DMS153 treated with DMSO at 0.1 percent for 48 hours (cell line): Measurements from ENCODE around the gene SYTL3.
"Not testable (repeated sequence)": the region's sequence is repeated elsewhere in the genome, so short reads cannot be mapped to it uniquely, and the experiment has no call there.

Experiments
- DNase-seq: peaks from one replicate; lab custom pipeline; 2025; ENCODE audit not compliant: unreplicated experiment; lab: John Stamatoyannopoulos, UW

Gene SYTL3, protein sequence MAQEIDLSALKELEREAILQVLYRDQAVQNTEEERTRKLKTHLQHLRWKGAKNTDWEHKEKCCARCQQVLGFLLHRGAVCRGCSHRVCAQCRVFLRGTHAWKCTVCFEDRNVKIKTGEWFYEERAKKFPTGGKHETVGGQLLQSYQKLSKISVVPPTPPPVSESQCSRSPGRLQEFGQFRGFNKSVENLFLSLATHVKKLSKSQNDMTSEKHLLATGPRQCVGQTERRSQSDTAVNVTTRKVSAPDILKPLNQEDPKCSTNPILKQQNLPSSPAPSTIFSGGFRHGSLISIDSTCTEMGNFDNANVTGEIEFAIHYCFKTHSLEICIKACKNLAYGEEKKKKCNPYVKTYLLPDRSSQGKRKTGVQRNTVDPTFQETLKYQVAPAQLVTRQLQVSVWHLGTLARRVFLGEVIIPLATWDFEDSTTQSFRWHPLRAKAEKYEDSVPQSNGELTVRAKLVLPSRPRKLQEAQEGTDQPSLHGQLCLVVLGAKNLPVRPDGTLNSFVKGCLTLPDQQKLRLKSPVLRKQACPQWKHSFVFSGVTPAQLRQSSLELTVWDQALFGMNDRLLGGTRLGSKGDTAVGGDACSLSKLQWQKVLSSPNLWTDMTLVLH

DNA sequence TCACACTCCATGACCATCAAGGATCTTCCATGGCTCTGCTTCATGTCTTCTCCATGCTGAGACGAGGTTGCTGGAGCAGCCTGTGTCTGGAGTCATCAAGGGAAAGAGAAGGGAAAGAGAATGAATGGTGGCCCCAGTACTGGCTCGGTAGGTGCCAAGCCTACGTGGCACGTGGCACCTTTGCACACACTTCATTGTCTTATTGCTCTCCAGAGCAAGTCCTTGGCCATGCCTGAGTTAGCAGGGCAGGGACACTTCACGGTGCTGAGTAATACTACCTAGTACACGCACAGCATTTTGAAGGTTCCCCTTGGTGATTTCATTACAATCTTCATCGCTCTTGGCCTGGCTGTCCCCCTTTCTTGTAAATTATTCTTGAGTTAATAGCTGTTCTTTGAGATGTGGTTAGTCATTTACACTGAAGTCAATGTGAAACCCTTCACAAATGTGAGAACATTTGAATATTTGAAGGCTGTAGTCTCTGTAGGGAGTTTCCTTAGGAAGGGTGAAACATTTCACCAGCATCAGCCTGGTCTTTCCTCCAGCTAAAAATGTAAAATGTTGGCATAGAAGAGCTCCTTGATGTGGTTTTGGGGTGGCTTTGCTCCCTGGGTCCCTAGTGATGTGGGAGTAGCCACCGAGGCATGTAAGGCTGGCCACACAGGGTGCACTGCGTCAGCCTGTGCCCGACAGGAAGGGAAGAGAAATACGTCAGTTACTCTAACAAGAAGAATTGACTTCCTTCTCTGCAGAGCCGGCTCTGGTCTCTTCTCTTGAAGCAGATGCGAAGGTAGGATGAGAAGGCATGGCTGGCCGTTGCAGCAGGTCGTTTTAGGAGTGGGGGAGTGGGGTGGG lies at the start of gene SYTL3:
Gene SYTL3 (plus strand): TSS at position 766 of the 855 bp plus-strand sequence. CDS start 13,215 bp downstream, outside the sequence.
- no peak for DNase-seq

GRCh38 chr6:158603261-158604047 lies 46.4 kb upstream of the SYTL3 start:
- no peak for DNase-seq

GRCh38 chr6:158604048-158604406 lies 45.8 kb upstream of the SYTL3 start:
- no peak for DNase-seq

GRCh38 chr6:158605266-158605878 lies 44.5 kb upstream of the SYTL3 start:
- DNase-seq, result peak; percentile 12

DNA sequence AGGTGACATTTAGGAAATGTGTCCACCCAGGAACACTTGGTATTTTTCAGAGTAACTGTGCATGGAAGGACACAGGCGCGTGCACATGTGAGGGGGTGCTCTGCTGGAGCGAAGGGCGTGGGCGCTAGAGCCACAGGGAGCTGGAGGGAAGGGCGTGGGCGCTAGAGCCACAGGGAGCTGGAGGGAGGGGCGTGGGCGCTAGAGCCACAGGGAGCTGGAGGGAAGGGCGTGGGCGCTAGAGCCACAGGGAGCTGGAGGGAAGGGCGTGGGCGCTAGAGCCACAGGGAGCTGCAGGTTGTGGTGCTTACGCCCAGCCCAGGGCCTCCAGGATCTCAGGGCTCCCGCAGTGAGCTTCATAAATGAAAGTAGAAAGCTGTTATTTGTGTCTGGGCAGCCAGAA lies 43.8 kb upstream of the SYTL3 start:
- DNase-seq, result not testable (repeated sequence)

DNA sequence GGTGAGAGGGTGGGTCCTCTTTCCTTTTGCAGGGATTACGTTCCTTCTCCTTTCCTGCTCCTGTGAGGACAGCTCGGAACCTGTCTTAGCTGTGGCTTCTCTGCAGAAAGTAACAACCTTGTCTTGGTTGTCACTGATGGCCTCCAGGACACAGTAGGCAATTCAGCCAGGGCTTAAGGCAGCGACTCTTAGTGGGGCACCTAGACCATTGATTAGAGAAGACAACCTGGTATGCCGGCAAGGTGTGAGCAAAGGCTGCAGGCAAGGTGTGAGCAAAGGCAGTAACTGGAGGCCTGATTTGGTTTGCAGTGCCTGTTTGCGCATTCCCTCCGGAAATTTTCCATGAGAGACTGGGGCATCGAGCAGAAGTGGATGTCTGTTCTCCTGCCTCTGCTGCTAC lies 42.9 kb upstream of the SYTL3 start:
- DNase-seq, result no peak

DNA sequence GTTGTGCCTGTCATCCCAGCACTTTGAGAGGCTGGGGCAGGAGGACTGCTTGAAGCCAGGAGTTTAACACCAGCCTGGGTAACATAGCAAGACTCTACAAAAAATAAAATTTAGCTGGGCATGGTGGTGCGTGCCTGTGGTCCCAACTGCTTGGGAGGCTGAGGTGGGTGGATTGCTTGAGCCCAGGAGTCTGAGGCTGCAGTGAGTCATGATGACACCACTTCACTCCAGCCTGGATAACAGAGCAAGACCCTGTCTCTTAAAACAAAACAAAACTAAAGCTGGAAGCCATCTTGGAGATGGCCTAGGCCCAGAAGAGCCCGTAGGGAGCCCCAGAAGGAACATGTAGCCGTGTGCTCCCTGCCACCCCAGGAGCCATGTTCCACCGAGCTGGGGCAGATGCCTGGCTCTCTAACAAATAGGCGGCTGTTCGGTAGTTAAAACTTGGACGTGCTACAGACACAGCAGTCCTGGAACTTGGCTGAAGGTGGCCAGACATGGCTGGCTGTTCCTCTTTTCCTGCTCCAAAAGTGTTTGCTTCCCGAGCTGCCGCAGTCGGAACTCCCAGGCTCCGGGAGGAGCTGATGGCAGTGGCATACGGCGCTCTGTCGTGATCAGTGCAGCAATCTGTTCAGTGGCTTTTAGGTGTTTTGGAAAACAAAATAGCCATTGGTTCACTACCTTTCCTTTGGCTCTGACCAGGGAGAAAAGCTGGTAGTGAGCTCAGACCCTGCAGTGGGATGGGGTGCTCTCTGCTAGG lies 42.3 kb upstream of the SYTL3 start:
- DNase-seq, result no peak

DNA sequence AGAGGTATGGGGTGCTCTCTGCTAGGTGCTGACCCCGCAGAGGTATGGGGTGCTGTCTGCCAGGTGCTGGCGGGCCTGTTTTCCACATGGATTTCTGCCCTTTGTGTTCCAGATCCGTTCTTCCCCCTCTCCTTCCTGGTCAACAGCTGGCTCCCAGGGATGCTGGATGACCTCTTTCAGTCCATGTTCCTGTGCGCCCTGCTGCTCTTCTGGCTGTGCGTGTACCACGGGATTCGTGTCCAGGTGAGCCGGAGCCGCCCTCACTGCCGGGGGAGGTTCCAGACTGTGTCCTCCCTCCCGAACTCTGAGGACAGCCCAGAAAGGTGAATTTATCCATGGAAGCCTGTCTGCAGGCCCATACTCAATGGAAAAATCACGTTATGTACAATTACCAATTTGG lies 41.6 kb upstream of the SYTL3 start:
- DNase-seq, result no peak

DNA sequence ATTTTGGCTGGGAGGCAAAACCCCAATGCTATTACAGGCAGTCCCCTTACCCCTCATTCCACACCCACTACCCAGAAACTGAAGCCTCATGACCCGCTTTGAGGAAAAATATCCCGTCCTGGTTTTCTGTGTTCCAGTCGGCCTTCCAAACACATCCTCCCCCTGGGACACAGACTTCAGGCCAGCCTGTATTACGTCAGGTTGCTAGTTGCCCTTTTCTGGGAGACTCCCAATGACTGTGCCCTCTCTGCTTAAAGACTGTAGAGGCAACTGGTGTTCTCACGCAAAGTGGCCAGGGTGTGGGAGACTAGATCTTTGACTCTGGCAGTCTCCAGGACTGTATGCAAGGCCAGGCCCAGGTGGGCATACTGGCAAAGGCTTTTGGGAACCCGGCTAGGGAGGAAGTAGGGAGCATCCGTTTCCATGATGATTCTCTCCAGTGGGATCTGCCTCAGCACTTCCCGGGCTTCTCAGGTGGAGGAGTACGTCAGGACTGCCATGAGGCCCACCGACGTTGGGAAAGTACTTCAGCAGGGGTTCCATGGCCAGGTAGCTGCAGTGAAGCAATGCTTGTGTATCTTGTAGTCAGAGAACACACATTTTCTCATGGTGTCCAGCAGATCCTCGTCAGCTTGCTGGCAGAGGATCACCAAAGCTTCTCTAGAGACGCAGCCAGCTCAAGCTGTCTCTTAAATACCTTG lies 40.2 kb upstream of the SYTL3 start:
- no peak for DNase-seq

GRCh38 chr6:158610319-158610968 lies 39.4 kb upstream of the SYTL3 start:
- DNase-seq, result no peak

GRCh38 chr6:158611039-158611438 lies 38.8 kb upstream of the SYTL3 start:
- DNase-seq, result no peak

DNA sequence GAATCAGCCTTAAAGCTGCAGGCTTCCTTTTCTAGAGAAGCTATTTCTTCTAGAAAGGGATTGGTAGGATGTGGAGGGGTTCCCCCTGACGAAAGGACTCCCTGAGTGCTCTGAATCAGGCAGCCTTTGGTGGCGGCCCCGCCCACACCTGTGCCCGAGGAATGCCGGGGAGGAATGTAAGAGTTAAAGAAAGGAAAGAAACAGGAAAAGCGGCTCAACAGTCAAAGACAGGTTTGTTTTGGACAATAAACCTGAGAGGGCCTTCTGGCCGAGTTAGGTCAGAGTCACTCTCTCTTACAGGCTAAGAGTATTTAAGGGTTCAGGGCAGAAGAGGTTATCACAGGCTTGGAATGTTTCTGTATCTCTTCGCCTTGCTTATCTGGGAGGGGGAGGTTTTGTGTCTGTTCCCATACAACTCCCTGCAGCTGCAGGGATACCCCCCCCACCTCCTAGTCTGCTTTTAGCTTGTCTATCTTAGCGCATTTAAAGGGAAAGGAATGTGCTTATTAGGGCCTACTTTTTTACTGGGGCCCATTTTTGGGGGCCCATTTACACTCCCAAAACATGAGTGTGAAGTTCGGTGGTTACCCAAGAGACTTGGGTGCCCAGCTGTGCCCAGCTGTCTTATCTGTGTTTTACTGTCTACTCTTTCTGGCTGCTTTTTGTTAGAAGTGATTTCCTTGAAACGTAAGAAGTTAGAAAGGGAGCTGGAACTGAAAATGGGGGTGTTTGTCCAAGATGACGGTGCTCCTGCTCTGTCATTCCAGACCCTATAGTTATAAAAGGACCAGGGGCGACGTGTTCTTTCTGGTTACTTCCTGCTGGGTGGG lies 38.1 kb upstream of the SYTL3 start:
- no peak for DNase-seq

DNA sequence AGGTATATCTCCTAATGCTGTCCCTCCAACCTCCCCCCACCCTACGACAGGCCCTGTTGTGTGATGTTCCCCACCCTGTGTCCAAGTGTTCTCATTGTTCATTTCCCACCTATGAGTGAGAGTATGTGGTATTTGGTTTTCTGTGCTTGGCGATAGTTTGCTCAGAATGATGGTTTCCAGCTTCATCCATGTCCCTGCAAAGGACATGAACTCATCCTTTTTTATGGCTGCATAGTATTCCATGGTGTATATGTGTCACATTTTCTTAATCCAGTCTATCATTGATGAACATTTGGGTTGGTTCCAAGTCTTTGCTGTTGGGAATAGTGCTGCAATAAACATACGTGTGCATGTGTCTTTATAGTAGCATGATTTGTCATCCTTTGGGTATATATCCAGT lies 35.2 kb upstream of the SYTL3 start:
- DNase-seq, result not testable (repeated sequence)

GRCh38 chr6:158618289-158618688 lies 31.6 kb upstream of the SYTL3 start:
- DNase-seq, result not testable (repeated sequence)

- DNase-seq, result no peak
Measured at GRCh38 chr6:158619922-158620801, 29.7 kb upstream of the SYTL3 start.

- DNase-seq, result no peak
Measured at GRCh38 chr6:158620963-158621693, 28.7 kb upstream of the SYTL3 start.
